H9 (cell line): ENCODE results near the gene LETM1. TPM values are rescaled to one million over a fixed set of nuclear protein-coding genes. Genes with fewer than 3 reads are reported as not detected.

Experiments used
- DNase-seq: peaks from one replicate; pipeline ENCODE4 v3.0.0-alpha.2; 2017
- H2AFZ ChIP-seq: one replicate; pipeline ENCODE4 v1.6.1; 2013; ENCODE audit warnings: mild to moderate bottlenecking, low read length, control low read depth, moderate library complexity
- H2AK5ac ChIP-seq: 2 replicates; pipeline ENCODE4 v1.6.1; 2013; ENCODE audit warnings: low read length, control low read depth, mixed read lengths; ENCODE audit not compliant: insufficient read length
- H2BK120ac ChIP-seq: one replicate; pipeline ENCODE4 v1.6.1; 2013; ENCODE audit warnings: low read depth, mild to moderate bottlenecking, low read length, control low read depth, inconsistent platforms; ENCODE audit not compliant: poor library complexity, severe bottlenecking
- H2BK12ac ChIP-seq: 2 replicates; pipeline ENCODE4 v1.6.1; 2013; ENCODE audit warnings: low read length, control low read depth, mixed read lengths, low read depth; ENCODE audit not compliant: insufficient read length
- H2BK15ac ChIP-seq: 2 replicates; pipeline ENCODE4 v1.6.1; 2013; ENCODE audit warnings: low read depth, low read length, control low read depth
- H2BK20ac ChIP-seq: one replicate; pipeline ENCODE4 v1.6.1; 2013; ENCODE audit warnings: low read depth, mild to moderate bottlenecking, low read length, control low read depth, inconsistent platforms; ENCODE audit not compliant: poor library complexity, severe bottlenecking
- H2BK5ac ChIP-seq: 2 replicates; pipeline ENCODE4 v1.6.1; 2013; ENCODE audit warnings: low read length, control low read depth, mixed read lengths; ENCODE audit not compliant: insufficient read length
- H3K14ac ChIP-seq: 2 replicates; pipeline ENCODE4 v1.6.1; 2013; ENCODE audit warnings: low read length, control low read depth; ENCODE audit not compliant: insufficient read depth
- H3K18ac ChIP-seq: 2 replicates; pipeline ENCODE4 v1.6.1; 2013; ENCODE audit warnings: low read depth, mild to moderate bottlenecking, mixed read lengths, low read length, control low read depth; ENCODE audit not compliant: insufficient read length
- H3K23ac ChIP-seq: 2 replicates; pipeline ENCODE4 v1.6.1; 2013; ENCODE audit warnings: low read length, control low read depth, mixed read lengths, low read depth; ENCODE audit not compliant: insufficient read length
- H3K23me2 ChIP-seq: 2 replicates; pipeline ENCODE4 v1.6.1; 2013; ENCODE audit warnings: low read depth, mild to moderate bottlenecking, mixed read lengths, low read length, control low read depth; ENCODE audit not compliant: insufficient read length, poor library complexity, severe bottlenecking
- H3K27ac ChIP-seq: 2 replicates; pipeline ENCODE4 v1.5.1; 2013; ENCODE audit warnings: low read length, control low read depth, mixed read lengths, low read depth; ENCODE audit not compliant: insufficient read length
- H3K27me3 ChIP-seq: 2 replicates; pipeline ENCODE4 v1.6.1; 2013; ENCODE audit warnings: low read length, control low read depth, inconsistent platforms; ENCODE audit not compliant: insufficient read depth
- H3K4ac ChIP-seq: 2 replicates; pipeline ENCODE4 v1.6.1; 2013; ENCODE audit warnings: low read depth, mild to moderate bottlenecking, control low read depth, inconsistent platforms, low read length, moderate library complexity
- H3K4me1 ChIP-seq: 2 replicates; pipeline ENCODE4 v1.6.1; 2013; ENCODE audit warnings: low read length, control low read depth, inconsistent platforms; ENCODE audit not compliant: insufficient read depth
- H3K4me2 ChIP-seq: 2 replicates; pipeline ENCODE4 v1.6.1; 2013; ENCODE audit warnings: low read length, control low read depth, mixed read lengths; ENCODE audit not compliant: insufficient read length, insufficient read depth
- H3K56ac ChIP-seq: 2 replicates; pipeline ENCODE4 v1.6.1; 2013; ENCODE audit warnings: low read depth, mild to moderate bottlenecking, mixed read lengths, low read length, control low read depth; ENCODE audit not compliant: insufficient read length
- H3K79me1 ChIP-seq: 2 replicates; pipeline ENCODE4 v1.6.1; 2013; ENCODE audit warnings: low read depth, mild to moderate bottlenecking, moderate library complexity, low read length, control low read depth, inconsistent platforms; ENCODE audit not compliant: insufficient read depth, poor library complexity, severe bottlenecking
- H3K79me2 ChIP-seq: 2 replicates; pipeline ENCODE4 v1.6.1; 2013; ENCODE audit warnings: low read length, control low read depth, inconsistent platforms; ENCODE audit not compliant: insufficient read depth
- H3K9ac ChIP-seq: 2 replicates; pipeline ENCODE4 v1.6.1; 2013; ENCODE audit warnings: low read length, control low read depth, mixed read lengths; ENCODE audit not compliant: insufficient read length; ENCODE audit errors: extremely low read depth
- H3K9me3 ChIP-seq: one replicate; pipeline ENCODE4 v1.6.1; 2013; ENCODE audit warnings: low read depth, low read length, inconsistent platforms; ENCODE audit not compliant: control insufficient read depth
- H3T11ph ChIP-seq: one replicate; pipeline ENCODE4 v1.6.1; 2013; ENCODE audit warnings: mild to moderate bottlenecking, low read length, control low read depth, inconsistent platforms
- H4K20me1 ChIP-seq: one replicate; pipeline ENCODE4 v1.6.1; 2013; ENCODE audit not compliant: control insufficient read depth, insufficient read length, insufficient read depth
- H4K5ac ChIP-seq: 2 replicates; pipeline ENCODE4 v1.6.1; 2013; ENCODE audit warnings: low read depth, mild to moderate bottlenecking, mixed read lengths, low read length, control low read depth; ENCODE audit not compliant: insufficient read length
- H4K8ac ChIP-seq: replicated peaks from 2 replicates; pipeline ENCODE4 v1.6.1; 2013; ENCODE audit warnings: low read length, control low read depth, mixed read lengths, low read depth; ENCODE audit not compliant: insufficient read length
- H4K91ac ChIP-seq: 2 replicates; pipeline ENCODE4 v1.6.1; 2013; ENCODE audit warnings: low read depth, mild to moderate bottlenecking, moderate library complexity, mixed read lengths, low read length, control low read depth; ENCODE audit not compliant: insufficient read length
- H3K27ac Mint-ChIP-seq, 3 experiments: 2 replicates in 2 of 3; 3 replicates in 1 of 3; pipeline ENCODE4 v1.8.0; 2020 to 2021; ENCODE audit warnings: mixed read lengths in 3 of 3, mild to moderate bottlenecking in 1 of 3, moderate library complexity in 1 of 3
- H3K27me3 Mint-ChIP-seq: 2 replicates; pipeline ENCODE4 v1.8.0; 2021; ENCODE audit warnings: low read depth, mild to moderate bottlenecking, moderate library complexity, mixed read lengths
- H3K36me3 Mint-ChIP-seq, 3 experiments: 2 replicates in 2 of 3; 3 replicates in 1 of 3; pipeline ENCODE4 v1.8.0; 2020 to 2021; ENCODE audit warnings: low read depth in 3 of 3, mixed read lengths in 3 of 3; ENCODE audit not compliant: insufficient read depth in 1 of 3
- H3K4me1 Mint-ChIP-seq, 2 experiments: 2 replicates each; pipeline ENCODE4 v1.8.0; 2020; ENCODE audit warnings: mixed read lengths in 2 of 2
- H3K4me3 Mint-ChIP-seq, 2 experiments: 2 replicates in 1 of 2; 3 replicates in 1 of 2; pipeline ENCODE4 v1.8.0; 2020 to 2021; ENCODE audit warnings: mild to moderate bottlenecking in 2 of 2, mixed read lengths in 2 of 2, moderate library complexity in 1 of 2
- H3K9me3 Mint-ChIP-seq, 2 experiments: 2 replicates in 1 of 2; 3 replicates in 1 of 2; pipeline ENCODE4 v1.8.0; 2020; ENCODE audit warnings: mild to moderate bottlenecking in 2 of 2, mixed read lengths in 2 of 2, moderate library complexity in 1 of 2
- CTCF ChIP-seq: fragments of 200-600 bp; sonication (generic); conservative IDR thresholded peaks from 3 replicates; pipeline ENCODE4 v1.8.0; 2021; ENCODE audit warnings: antibody characterized with exemption, mild to moderate bottlenecking
- WGBS: extraction: QIAGEN DNeasy Blood & Tissue Kit; methylation state at CpG from one replicate; pipeline ENCODE4 v1.1.7; 2013; ENCODE audit warnings: missing lambda C conversion rate, low lambda C conversion rate, mixed read lengths; ENCODE audit not compliant: insufficient read length; ENCODE audit errors: extremely low coverage; 5-methylcytosine and 5-hydroxymethylcytosine counted together
- total RNA-seq: library from RNA; stranded (reverse); gene quantifications from 2 replicates; pipeline ENCODE4 v1.2.1, GENCODE V29; 2021

Gene LETM1
- total RNA-seq, 1 experiment from 2014 or later: 43.4 TPM

- no peaks in the 10 kb centered on the region for H3K4me1 ChIP-seq
- no peaks in the 10 kb centered on the region for H3K23me2 ChIP-seq
- no peak overlapping the region for H3K4me3 Mint-ChIP-seq
- H3K9me3 ChIP-seq: no peaks in the 10 kb centered on the region
- H2BK20ac ChIP-seq: no peak overlapping the region
- no peak overlapping the region for H3K14ac ChIP-seq
- no peaks in the 10 kb centered on the region for H3K27me3 ChIP-seq
- H4K5ac ChIP-seq: no peak overlapping the region
- H3K27me3 Mint-ChIP-seq: peaks cover 6% of the 10 kb centered on the region
- H2BK15ac ChIP-seq: no peak overlapping the region
- H3K9ac ChIP-seq: no peak overlapping the region
- no peak overlapping the region for H2AK5ac ChIP-seq
- H4K8ac ChIP-seq: no peak overlapping the region
- TF ChIP-seq CTCF: no peak
- H3K4me2 ChIP-seq: no peak overlapping the region
- no peak overlapping the region for H3K4ac ChIP-seq
- H3K36me3 Mint-ChIP-seq: peaks cover 43 to 70% (median 59%) of the 10 kb centered on the region in 3 experiments
- no peak overlapping the region for H2BK12ac ChIP-seq
- no peak overlapping the region for H3K56ac ChIP-seq
- H2BK5ac ChIP-seq: no peak overlapping the region
- H3K27ac ChIP-seq: no peak overlapping the region
- no peak overlapping the region for H3K18ac ChIP-seq
- no CpG with 5 or more reads among the region's 21 CpGs for WGBS
- H4K20me1 ChIP-seq: no peaks in the 10 kb centered on the region
- H3K9me3 Mint-ChIP-seq: peaks cover 8 to 11% of the 10 kb centered on the region in 2 experiments
- H2BK120ac ChIP-seq: no peak overlapping the region
- H3T11ph ChIP-seq: no peak overlapping the region
- H3K79me1 ChIP-seq: no peaks in the 10 kb centered on the region
- H3K79me2 ChIP-seq: no peaks in the 10 kb centered on the region
- no peak overlapping the region for H3K23ac ChIP-seq
- H3K27ac Mint-ChIP-seq: peak overlapping the region in 2 of 3 experiments; percentile 29 to 60; a peak in 5 of 7 replicates
- H3K4me1 Mint-ChIP-seq: peaks cover 9 to 10% of the 10 kb centered on the region in 2 experiments
- DNase-seq: no peak
- H4K91ac ChIP-seq: no peak overlapping the region
- no peak overlapping the region for H2AFZ ChIP-seq
These were observed 21.7 kb downstream of the LETM1 start for GRCh38 chr4:1834047-1834775.
